ENCODE measurements around the gene GPR39. TPM values are rescaled to one million over a fixed set of nuclear protein-coding genes. Genes with fewer than 3 reads are reported as not detected.
A peak's percentile ranks its signal among the peaks of the same experiment; 100 is the strongest.

Gene GPR39
- total RNA-seq, 1 donor from 2014 or later, result not detected

- DNase-seq (ENCODE audit: low read depth in 2 of 2), result no peak
These were observed 4.6 kb upstream of the GPR39 start for GRCh38 chr2:132412021-132412420.

GRCh38 chr2:132414081-132414480 lies 2.5 kb upstream of the GPR39 start:
- no peak for DNase-seq (ENCODE audit: low read depth in 2 of 2)

- DNase-seq (ENCODE audit: low read depth in 2 of 2), result no peak
These were observed 1.2 kb upstream of the GPR39 start for GRCh38 chr2:132415256-132415914.

- DNase-seq (ENCODE audit: low read depth in 2 of 2), result peak in 1 of 2 donors; percentile 37
These were observed 486 bp upstream of the GPR39 start for GRCh38 chr2:132415915-132416722.

GRCh38 chr2:132417430-132418035 lies 928 bp downstream of the GPR39 start:
- no peak for DNase-seq (ENCODE audit: low read depth in 2 of 2)

GRCh38 chr2:132419235-132419634 lies 2.6 kb downstream of the GPR39 start:
- no peak for DNase-seq (ENCODE audit: low read depth in 2 of 2)

GRCh38 chr2:132419941-132420340 lies 3.3 kb downstream of the GPR39 start:
- no peak for DNase-seq (ENCODE audit: low read depth in 2 of 2)

GRCh38 chr2:132420816-132421805 lies 4.5 kb downstream of the GPR39 start:
- no peak for DNase-seq (ENCODE audit: low read depth in 2 of 2)

- DNase-seq (ENCODE audit: low read depth in 2 of 2), result no peak
These were observed 6.1 kb downstream of the GPR39 start for GRCh38 chr2:132422736-132423135.

GRCh38 chr2:132424526-132425121 lies 8.0 kb downstream of the GPR39 start:
- DNase-seq (ENCODE audit: low read depth in 2 of 2), result no peak

- DNase-seq (ENCODE audit: low read depth in 2 of 2), result no peak
These were observed 9.4 kb downstream of the GPR39 start for GRCh38 chr2:132426033-132426432.

- no peak for DNase-seq (ENCODE audit: low read depth in 2 of 2)
These were observed 10.1 kb downstream of the GPR39 start for GRCh38 chr2:132426656-132427055.

- DNase-seq (ENCODE audit: low read depth in 2 of 2), result no peak
These were observed 12.7 kb downstream of the GPR39 start for GRCh38 chr2:132429351-132429750.

GRCh38 chr2:132429941-132430573 lies 13.5 kb downstream of the GPR39 start:
- DNase-seq (ENCODE audit: low read depth in 2 of 2), result no peak

- DNase-seq (ENCODE audit: low read depth in 2 of 2), result no peak
These were observed 14.3 kb downstream of the GPR39 start for GRCh38 chr2:132430895-132431294.

GRCh38 chr2:132437852-132438669 lies 21.5 kb downstream of the GPR39 start:
- DNase-seq (ENCODE audit: low read depth in 2 of 2), result no peak

- DNase-seq (ENCODE audit: low read depth in 2 of 2), result peak in 1 of 2 donors; percentile 67
These were observed 22.1 kb downstream of the GPR39 start for GRCh38 chr2:132438691-132439090.

- DNase-seq (ENCODE audit: low read depth in 2 of 2), result no peak
These were observed 23.2 kb downstream of the GPR39 start for GRCh38 chr2:132439703-132440398.

- DNase-seq (ENCODE audit: low read depth in 2 of 2), result no peak
These were observed 24.4 kb downstream of the GPR39 start for GRCh38 chr2:132441051-132441450.

All from dermis microvascular lymphatic vessel endothelial cell (primary cell).